Measurements from ENCODE around the gene INS. TPM values are rescaled to one million over a fixed set of nuclear protein-coding genes. Genes with fewer than 3 reads are reported as not detected.

The INS gene
- total and polyA plus RNA-seq, 2 of the 13 experiments (the other 11 are each of a cell fraction or from before 2014, with no cell fraction given), result not detected

GRCh38 chr11:2172676-2173075 is 11.7 kb upstream of the INS start:
- FAIRE-seq, result no peak

More at GRCh38 chr11:2172676-2173075, 11.7 kb upstream of the INS start:
- intact Hi-C loops (cut with micrococcal nuclease; ENCODE audit: unreplicated experiment) (no loop called here), in situ Hi-C loops (cut with HindIII; ENCODE audit: extremely low pct_ligation_motif_present, low pct_unique_long_range_greater_than_20kb) (no loop called here)
- Histone ChIP-seq H3K4me3 (replicated peaks in 1 of 3; ENCODE audit: insufficient read depth in 1 of 3, low read depth in 2 of 3, low read length in 3 of 3) (no peak overlapping the region), H3K4me2 (ENCODE audit: low read depth, low read length) (no peak overlapping the region), H3K9me3 (ENCODE audit: low read length) (no peaks in the 10 kb centered on the region), H3K27me3 (ENCODE audit: control insufficient read depth in 1 of 2, insufficient read depth in 2 of 2, low read length in 2 of 2) (peaks cover 36 to 76% of the 10 kb centered on the region in 2 experiments; a peak in 4 of 5 replicates), H3K36me3 (replicated peaks in 1 of 2; ENCODE audit: control insufficient read depth in 1 of 2, insufficient read depth in 2 of 2, low read length in 2 of 2) (no peaks in the 10 kb centered on the region), H3K4me1 (ENCODE audit: insufficient read depth, low read length) (0 out of 2 replicates have a peak, but pooled peaks cover 10% of the 10 kb centered on the region), H3K9ac (ENCODE audit: insufficient read depth, low read depth, low read length) (no peak overlapping the region), H2AFZ (ENCODE audit: low read length) (no peak overlapping the region), H3K79me2 (ENCODE audit: insufficient read depth, low read length) (no peaks in the 10 kb centered on the region), H3K27ac (ENCODE audit: extremely low read length, insufficient read depth, low read length) (no peak overlapping the region), H4K20me1 (ENCODE audit: insufficient read depth, low read length) (no peaks in the 10 kb centered on the region)
- CTCF ChIA-PET (ENCODE audit: low intra/inter-chr PET ratio, low total read pairs), result no interaction called here
- POLR2A ChIA-PET, result no interaction called here
- 42% methylated on average over 5 of the region's 12 CpGs for WGBS (ENCODE audit: low lambda C conversion rate)
- TF ChIP-seq THAP9 (CRISPR knock-in tag; IDR thresholded peaks at IDR 0.05; ENCODE audit: borderline replicate concordance) (no peak), ZNF251 (CRISPR knock-in tag; IDR thresholded peaks at IDR 0.05) (no peak), CENPT (CRISPR knock-in tag; IDR thresholded peaks at IDR 0.05; ENCODE audit: low read depth) (no peak), ZNF136 (CRISPR knock-in tag; IDR thresholded peaks at IDR 0.05; ENCODE audit: low read depth) (no peak), DNMT3B (CRISPR knock-in tag; conservative IDR thresholded peaks at IDR 0.05) (no peak), ZNF326 (CRISPR knock-in tag; IDR thresholded peaks at IDR 0.05; ENCODE audit: borderline replicate concordance) (no peak), KDM4B (CRISPR knock-in tag; IDR thresholded peaks at IDR 0.05) (no peak), SAP130 (CRISPR knock-in tag; IDR thresholded peaks at IDR 0.05; ENCODE audit: low read depth) (no peak), CAMTA2 (CRISPR knock-in tag; IDR thresholded peaks at IDR 0.05; ENCODE audit: borderline replicate concordance) (no peak), XBP1 (CRISPR knock-in tag; IDR thresholded peaks at IDR 0.05) (no peak), AGO1 (IDR thresholded peaks at IDR 0.05; ENCODE audit: low read depth, low read length, poor library complexity, severe bottlenecking) (no peak), ZNF616 (CRISPR knock-in tag; IDR thresholded peaks at IDR 0.05; ENCODE audit: low read depth) (no peak), ZSCAN22 (CRISPR knock-in tag; IDR thresholded peaks at IDR 0.05) (no peak), EEA1 (CRISPR knock-in tag; IDR thresholded peaks at IDR 0.05; ENCODE audit: borderline replicate concordance) (no peak), ZNF883 (CRISPR knock-in tag; IDR thresholded peaks at IDR 0.05; ENCODE audit: not compliant biosample characterization) (no peak), SALL2 (CRISPR knock-in tag; IDR thresholded peaks at IDR 0.05) (no peak), FOXA1 (IDR thresholded peaks at IDR 0.05) (no peak), FOXA1 (CRISPR knock-in tag; IDR thresholded peaks at IDR 0.05) (no peak), ZNF839 (CRISPR knock-in tag; IDR thresholded peaks at IDR 0.05; ENCODE audit: borderline replicate concordance) (no peak), POGZ (CRISPR knock-in tag; IDR thresholded peaks at IDR 0.05) (no peak)
- no TSS peak for BruUV-seq (replicated peaks)
- DNase-seq (ENCODE audit: low spot score) (no peak), ATAC-seq (no peak)

Measured in HepG2 (cell line).